GM20431 (cell line): ENCODE results near the gene EPS8L2.

Source experiments
- in situ Hi-C: fragments of 300-500 bp; cut with MseI, MboI; formaldehyde crosslinking; loops from one replicate; pipeline ENCODE4 v1.15.0; 2020; ENCODE audit warnings: low sequenced_read_pairs; ENCODE audit not compliant: unreplicated experiment

Gene EPS8L2

DNA sequence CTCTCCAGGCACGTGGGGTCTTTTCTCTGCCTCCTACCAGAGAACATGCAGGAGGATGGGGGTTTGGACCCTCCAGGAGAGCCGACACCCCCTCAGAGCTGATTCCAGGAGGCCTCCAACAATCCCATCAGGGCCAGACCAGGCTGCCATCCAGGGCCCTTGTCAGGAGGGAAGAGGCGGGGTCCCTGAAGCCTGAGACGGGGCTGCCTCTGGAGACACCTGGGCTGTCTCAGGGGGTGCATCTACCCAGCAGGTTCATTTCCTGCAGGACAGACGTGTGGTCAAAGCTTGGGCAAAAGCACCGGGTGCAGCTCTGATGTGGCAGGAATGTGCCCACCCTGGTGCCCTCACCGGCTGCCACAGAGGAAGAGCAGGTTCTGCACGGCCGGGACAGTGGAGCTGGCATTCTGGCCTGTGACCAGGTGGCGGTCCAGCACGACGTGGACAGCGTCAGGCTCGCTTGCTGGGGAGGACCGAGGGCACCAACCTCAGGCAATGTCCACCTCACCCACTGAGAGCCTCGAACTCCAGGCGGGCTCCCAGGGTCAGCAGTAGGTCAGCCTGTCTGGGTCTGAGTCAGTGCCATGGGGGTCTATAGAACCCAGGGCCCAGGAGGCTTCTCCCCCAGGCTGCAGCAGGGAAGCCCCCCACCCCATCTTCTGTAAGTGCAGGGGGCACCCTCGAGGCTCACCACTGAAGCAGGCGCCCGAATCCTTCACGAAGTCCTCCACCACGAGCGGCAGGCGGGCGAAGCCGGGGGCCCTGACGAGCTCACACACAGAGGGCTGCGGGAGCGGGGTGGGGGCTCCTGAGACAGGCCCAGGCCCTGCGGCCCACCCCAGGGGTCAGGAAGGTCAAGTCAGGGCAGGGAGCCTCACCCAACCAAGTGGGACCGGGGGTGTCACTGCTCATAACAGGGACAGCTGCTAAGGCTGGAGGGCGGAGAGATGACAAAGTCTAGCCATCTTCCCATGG lies 64.9 kb downstream of the EPS8L2 start:
- in situ Hi-C loops: no loop called here

DNA sequence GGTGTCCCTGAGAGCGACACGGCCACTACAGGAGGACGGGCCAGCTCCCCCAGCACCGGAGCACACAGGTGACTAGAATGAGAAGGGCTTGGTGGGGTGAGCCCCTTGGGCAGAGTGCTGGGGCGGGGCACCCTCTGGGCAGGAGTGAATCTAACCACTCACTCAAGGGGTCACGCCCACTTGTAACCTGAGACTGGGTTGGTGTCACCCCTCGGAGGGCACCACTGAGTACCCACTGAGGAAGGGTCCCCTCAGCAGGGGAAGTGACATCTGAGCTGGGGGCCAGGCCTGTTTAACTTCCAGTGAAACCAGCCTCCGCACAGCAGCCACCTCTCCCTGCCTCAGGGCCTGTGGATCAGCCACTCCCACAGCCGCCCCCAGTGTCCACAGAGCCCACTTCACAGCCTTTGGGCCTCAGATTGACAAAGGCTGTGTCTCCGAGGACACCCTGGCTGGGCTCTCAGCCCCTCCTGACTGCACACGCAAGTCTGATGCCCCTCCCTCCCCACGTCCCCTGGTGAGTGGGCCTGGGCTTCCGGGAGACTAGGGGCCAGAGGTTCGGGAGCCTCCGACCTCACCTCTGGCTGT lies 65.7 kb downstream of the EPS8L2 start:
- in situ Hi-C loops: no loop called here

DNA sequence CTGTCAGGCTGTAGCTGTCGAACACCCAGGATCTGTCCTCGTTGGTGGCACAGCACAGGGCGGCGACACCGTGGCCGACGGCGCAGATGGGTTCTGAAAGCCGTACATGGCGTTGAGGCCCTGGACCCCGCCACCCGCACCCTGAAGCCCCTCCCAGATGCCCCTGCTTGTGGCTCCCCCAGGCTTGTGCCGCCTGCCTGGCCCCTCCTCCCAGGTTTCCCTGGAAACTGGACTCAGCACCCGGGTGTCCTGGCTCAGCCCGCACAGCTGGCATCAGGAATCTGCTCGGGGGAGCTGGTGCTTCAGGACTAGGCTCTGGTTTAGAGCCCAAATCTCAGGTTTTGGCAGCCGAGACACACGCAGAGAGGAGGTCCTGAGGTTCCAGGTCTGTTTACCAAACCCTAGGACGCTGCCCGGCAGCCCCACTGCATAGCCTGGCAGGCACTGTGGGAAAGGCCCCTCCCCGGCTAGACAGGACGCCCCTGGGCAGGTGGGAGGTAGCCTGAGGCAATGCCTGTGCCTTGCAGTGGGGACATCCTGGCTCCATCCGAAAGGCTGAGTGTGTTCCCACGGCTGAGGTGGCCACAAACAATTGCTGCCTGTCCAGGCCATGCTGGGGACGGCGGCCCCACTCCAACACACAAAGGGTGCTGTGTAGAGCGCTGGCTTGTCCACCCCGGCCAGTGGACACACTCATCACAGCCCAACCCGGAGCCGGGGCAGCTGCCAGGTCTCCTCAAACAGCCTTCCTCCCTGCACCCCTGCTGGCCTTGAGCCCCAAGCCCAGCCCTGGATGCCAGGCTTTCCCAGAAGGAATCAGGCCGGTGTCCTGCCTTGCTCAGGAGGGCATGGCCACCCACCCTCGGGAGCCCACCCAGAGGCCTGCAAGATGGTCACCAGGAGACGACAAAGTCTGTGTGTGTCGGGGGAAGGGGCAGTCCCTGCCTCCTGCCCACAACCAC lies 66.7 kb downstream of the EPS8L2 start:
- in situ Hi-C loops: no loop called here

DNA sequence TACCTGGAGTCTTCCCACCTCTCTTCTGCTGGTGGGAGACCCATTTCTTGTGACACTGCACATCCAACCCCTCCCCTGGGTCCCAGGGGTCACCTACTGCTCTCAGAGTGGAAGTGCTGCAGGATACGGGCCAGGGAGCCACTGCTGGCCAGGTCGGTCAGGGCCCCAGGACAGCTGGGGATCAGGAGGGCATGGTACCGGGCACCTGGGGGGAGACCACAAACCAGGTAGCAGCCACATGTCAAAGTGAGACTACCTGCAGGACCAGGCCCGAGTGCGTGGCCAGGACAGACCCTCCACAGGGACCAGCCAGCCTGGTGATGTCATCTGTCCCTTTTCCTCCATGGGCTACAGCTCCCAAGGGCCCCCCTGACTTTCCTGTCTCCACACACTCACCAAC lies 67.4 kb downstream of the EPS8L2 start:
- in situ Hi-C loops: no loop called here

DNA sequence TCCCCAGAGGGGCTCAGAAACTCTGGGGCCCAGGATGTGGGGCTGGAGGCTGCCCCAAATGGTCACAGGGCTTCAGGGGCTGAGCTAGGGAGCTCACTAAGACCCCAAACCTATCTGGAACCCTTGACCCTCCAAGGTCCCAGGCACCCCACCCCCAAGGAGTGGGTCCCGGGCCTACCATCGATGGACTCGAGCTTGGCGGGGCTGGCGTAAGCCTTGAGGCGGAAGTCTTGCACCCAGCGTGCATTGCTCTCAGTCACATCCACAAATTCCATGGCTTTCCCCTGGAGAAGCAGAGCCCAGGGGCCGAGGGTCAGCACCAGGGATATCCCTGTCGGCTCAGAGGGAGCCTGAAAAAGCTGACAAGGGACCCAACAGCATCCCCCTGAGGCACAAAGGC lies 67.8 kb downstream of the EPS8L2 start:
- in situ Hi-C loops: no loop called here

DNA sequence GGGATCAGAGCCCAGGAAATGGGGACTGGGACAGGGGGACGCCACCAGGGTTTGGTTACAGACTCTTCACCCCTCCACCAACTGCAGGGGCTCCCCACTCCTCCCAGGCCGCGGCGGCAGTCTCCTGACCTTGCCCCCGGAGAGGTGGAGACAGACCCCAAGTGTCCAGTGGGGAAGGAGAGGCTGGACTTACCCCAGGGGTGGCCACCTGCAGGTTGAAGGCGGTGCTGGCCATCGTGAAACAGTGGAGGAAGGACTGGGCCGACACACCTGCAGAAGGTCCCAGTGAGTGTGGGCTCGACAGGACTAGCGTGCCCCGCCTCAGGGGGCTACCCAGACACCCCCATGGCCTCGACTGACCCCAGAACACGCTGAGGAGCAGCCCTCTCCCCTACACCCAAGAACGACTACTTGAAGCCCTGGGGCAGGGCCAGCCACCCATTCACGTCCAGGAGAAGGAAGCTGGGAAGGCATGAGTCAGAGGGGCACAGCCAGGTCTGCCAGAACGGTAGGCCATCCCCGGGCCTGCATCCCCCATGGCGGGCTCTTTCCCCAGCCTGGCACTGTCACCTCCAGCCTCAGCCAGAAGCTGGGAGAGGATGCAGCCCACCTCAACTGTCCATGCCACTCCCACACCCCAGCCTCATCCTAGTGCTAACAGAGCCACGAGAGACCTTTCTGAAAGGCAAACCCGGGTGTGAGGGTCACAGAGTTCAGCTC lies 69.0 kb downstream of the EPS8L2 start:
- in situ Hi-C loops: no loop called here

DNA sequence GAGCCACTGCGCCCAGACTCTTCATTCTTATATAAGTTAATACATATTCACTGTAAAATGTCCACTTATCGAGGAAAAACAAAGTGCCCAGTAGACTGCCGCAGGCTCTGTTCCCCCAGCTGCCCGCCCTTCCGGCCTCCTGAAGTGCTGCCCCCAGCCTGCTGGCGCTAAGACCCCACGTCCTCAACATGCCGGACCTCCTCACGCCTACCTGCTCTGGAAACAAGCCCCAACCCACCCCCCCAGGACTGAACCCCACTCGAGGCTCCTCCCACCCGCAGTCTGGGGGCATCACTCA lies 70.2 kb downstream of the EPS8L2 start:
- in situ Hi-C loops: no loop called here

DNA sequence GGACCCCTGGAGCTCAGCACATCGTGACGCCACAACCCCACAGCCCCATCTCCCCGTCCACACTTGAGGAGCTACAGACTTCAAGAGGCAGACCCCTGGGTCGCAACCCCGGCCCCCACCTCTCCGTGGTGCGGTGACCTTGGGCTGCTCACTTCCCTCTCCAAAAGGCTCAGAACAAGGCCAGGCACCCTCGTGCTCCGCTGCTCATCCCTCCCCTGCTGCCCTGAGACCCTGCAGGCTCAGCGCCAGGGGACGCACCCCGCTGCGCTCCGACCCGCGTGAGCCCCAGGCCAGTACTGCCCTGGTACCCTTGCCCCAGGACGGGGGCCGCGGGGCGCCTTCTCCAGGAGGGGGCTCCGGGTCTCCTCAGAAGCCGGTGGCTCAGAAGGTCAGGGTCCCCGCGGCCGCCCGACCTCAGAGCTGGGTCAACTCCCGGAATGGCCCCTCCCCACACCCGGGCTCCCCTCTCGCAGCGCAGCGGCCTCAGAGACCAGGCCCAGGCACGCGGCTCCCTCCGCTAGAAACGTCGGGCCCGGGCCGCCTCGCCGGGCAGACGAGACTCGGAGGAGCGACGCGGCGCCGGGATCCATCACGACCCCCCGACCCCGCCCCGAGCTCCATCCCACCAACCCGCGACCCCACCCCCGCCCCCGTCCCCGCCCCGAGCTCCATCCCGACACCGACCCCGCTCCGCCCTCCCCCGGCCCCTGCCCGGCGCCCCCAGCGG lies 70.7 kb downstream of the EPS8L2 start:
- in situ Hi-C loops: no loop called here
